AG08395 (cell line): ENCODE measurements around the gene CLEC16A.

Experiments
- DNase-seq: peaks from one replicate; pipeline ENCODE4 v3.0.0; 2012; ENCODE audit warnings: mixed read lengths, low spot score

The CLEC16A gene

GRCh38 chr16:10988879-10989278, 44.5 kb downstream of the CLEC16A start:
- DNase-seq = no peak

GRCh38 chr16:10989559-10989958, 45.2 kb downstream of the CLEC16A start:
- DNase-seq = no peak

- no peak for DNase-seq
Observed at GRCh38 chr16:10990378-10990777, 46.0 kb downstream of the CLEC16A start.

GRCh38 chr16:10992112-10992511, 47.7 kb downstream of the CLEC16A start:
- peak; percentile 22 for DNase-seq

- peak; percentile 84 for DNase-seq
Observed at GRCh38 chr16:10992797-10993196, 48.4 kb downstream of the CLEC16A start.

- DNase-seq = no peak
Observed at GRCh38 chr16:10993649-10994048, 49.3 kb downstream of the CLEC16A start.

GRCh38 chr16:10994571-10994970, 50.2 kb downstream of the CLEC16A start:
- no peak for DNase-seq

- no peak for DNase-seq
Observed at GRCh38 chr16:10995565-10995964, 51.2 kb downstream of the CLEC16A start.

- no peak for DNase-seq
Observed at GRCh38 chr16:10997485-10997884, 53.1 kb downstream of the CLEC16A start.

GRCh38 chr16:10999300-10999699, 54.9 kb downstream of the CLEC16A start:
- no peak for DNase-seq

- no peak for DNase-seq
Observed at GRCh38 chr16:11001611-11002010, 57.2 kb downstream of the CLEC16A start.

- no peak for DNase-seq
Observed at GRCh38 chr16:11003141-11003540, 58.8 kb downstream of the CLEC16A start.

- DNase-seq = peak; percentile 52
Observed at GRCh38 chr16:11004351-11004750, 60.0 kb downstream of the CLEC16A start.

GRCh38 chr16:11004973-11005610, 60.7 kb downstream of the CLEC16A start:
- peak; percentile 89 for DNase-seq

GRCh38 chr16:11005611-11005975, 61.2 kb downstream of the CLEC16A start:
- DNase-seq = peak; percentile 64

GRCh38 chr16:11006656-11007055, 62.3 kb downstream of the CLEC16A start:
- no peak for DNase-seq

GRCh38 chr16:11007714-11008280, 63.4 kb downstream of the CLEC16A start:
- DNase-seq = no peak

GRCh38 chr16:11009027-11009755, 64.8 kb downstream of the CLEC16A start:
- no peak for DNase-seq

GRCh38 chr16:11010575-11011221, 66.3 kb downstream of the CLEC16A start:
- no peak for DNase-seq

GRCh38 chr16:11011326-11011725, 67.0 kb downstream of the CLEC16A start:
- DNase-seq = no peak

GRCh38 chr16:11012841-11013240, 68.5 kb downstream of the CLEC16A start:
- DNase-seq = no peak

GRCh38 chr16:11014136-11014535, 69.8 kb downstream of the CLEC16A start:
- no peak for DNase-seq

- DNase-seq = no peak
Observed at GRCh38 chr16:11015076-11015475, 70.7 kb downstream of the CLEC16A start.
